ENCODE data around the gene ZBTB25. TPM values are rescaled to one million over a fixed set of nuclear protein-coding genes. Genes with fewer than 3 reads are reported as not detected.

The ZBTB25 gene, protein sequence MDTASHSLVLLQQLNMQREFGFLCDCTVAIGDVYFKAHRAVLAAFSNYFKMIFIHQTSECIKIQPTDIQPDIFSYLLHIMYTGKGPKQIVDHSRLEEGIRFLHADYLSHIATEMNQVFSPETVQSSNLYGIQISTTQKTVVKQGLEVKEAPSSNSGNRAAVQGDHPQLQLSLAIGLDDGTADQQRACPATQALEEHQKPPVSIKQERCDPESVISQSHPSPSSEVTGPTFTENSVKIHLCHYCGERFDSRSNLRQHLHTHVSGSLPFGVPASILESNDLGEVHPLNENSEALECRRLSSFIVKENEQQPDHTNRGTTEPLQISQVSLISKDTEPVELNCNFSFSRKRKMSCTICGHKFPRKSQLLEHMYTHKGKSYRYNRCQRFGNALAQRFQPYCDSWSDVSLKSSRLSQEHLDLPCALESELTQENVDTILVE
- total RNA-seq (10 to 100 TPM; 20.6 to 21.3 TPM), polyA plus RNA-seq (ENCODE audit: insufficient read depth, low read depth, low replicate concordance) (13.3 TPM)
- long read RNA-seq, donor 1, full-length matches to known transcripts = 1 of 13 reads
- long read RNA-seq, donor 1, partial matches to known transcripts = 12 of 13 reads
- long read RNA-seq, donor 1, other reads (novel, unspliced or antisense) = 0 of 13 reads
- long read RNA-seq, donor 2, full-length matches to known transcripts = 1 of 1 reads
- long read RNA-seq, donor 2, partial matches to known transcripts = 0 of 1 reads
- long read RNA-seq, donor 2, other reads (novel, unspliced or antisense) = 0 of 1 reads

DNA sequence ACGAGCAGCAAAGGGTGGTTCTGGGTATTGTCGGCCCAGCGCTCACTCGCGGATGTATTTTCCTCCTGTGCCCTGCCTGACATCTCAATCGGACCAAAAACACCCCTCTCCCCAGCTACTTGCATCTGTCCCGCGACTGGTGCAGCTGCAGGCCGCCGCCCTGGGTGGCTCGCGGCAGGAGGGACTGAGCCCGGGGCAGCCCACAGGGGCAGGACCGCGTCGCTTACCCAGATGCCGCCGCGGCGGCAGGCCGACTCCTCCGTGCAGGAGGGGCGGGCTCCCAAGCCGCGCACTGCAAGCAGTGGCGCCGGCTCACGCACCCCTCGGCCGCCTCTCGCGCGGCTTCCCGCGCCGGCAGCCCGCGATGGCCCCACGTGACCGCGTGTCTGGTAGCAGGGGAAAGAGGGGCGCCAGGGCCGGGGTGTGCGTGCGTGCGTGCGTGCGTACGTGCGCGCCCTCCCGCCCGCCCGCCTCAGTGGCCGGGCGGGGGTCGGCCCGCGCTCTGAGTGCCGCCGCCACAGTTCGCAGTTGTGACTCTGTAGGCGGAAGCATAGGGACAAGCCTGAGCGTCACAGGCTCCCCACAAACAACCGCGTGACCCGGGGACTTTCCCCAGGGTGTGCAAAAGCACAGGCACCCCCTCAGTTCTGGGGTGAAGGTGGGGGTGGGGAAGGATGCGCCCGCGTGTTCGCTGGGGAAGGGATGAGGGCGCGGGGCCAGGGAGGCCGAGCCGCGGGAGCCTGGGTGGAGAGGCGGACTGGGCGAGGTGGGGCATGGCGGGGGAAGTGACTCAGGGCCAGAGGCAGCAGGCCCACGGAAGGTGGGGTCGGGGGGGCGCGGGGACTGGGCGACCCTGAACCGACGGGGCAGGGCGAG lies at the start of gene ZBTB25:
TSS of gene ZBTB25 (minus strand) at position 405 of the 876 bp plus-strand sequence. CDS start 13,305 bp downstream, outside the sequence.
- no peaks in the 10 kb centered on the region for H3K9me3 ChIP-seq
- H3K4me3 ChIP-seq = peak within 1 kb of the TSS; percentile 73 to 93
- no peak for TF ChIP-seq POLR2A (IDR thresholded peaks at IDR 0.05)
- TF ChIP-seq, protein P1, sequence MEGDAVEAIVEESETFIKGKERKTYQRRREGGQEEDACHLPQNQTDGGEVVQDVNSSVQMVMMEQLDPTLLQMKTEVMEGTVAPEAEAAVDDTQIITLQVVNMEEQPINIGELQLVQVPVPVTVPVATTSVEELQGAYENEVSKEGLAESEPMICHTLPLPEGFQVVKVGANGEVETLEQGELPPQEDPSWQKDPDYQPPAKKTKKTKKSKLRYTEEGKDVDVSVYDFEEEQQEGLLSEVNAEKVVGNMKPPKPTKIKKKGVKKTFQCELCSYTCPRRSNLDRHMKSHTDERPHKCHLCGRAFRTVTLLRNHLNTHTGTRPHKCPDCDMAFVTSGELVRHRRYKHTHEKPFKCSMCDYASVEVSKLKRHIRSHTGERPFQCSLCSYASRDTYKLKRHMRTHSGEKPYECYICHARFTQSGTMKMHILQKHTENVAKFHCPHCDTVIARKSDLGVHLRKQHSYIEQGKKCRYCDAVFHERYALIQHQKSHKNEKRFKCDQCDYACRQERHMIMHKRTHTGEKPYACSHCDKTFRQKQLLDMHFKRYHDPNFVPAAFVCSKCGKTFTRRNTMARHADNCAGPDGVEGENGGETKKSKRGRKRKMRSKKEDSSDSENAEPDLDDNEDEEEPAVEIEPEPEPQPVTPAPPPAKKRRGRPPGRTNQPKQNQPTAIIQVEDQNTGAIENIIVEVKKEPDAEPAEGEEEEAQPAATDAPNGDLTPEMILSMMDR (IDR thresholded peaks at IDR 0.05) = no peak
- WGBS, 2 donors = 0% methylated on average over 14 to 55 of the region's 87 CpGs
- peak; percentile 95 for DNase-seq
- no peaks in the 10 kb centered on the region for H3K27me3 ChIP-seq
- H3K36me3 ChIP-seq (ENCODE audit: low read depth, missing control alignments) = no peaks in the 10 kb centered on the region
- H3K27ac ChIP-seq = peak within 1 kb of the TSS; percentile 99 to 100
- H3K4me1 ChIP-seq = peaks cover 39% of the 10 kb centered on the region
- intact Hi-C loops (cut with DNase I; ENCODE audit: low total_unique reads) = no loop called here

DNA sequence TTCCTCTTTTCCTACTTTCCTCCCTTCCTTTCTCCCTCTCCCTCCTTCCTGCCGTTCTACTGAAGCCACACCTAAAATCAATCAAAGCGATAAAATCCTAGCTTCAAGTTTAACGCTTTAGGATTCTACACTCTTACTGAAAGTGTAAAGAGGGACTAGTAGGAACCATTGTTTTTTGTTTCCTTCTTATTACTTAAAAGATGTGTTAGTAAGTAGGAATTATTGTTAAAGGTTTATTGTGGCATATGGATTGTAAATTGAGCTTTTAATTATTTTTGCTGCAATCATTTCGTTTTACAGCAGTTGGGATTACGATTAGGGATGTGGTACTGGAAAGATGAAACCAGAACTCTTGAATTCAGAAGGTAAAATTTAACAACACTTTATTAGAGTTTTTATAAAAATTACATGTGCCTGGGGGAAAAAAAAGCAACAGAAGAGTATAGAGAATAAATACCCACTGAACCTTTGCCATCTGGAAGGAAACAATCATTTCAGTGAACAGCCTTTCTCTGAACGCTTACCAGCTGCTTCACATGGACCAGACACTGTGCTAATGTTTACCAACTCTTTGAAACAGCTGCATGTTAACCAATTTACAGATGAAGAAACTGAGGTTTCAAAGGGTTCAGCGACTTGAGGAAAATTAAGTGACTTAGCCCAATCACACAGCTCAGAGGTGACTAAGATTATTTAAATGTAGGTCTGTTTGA lies 47.1 kb upstream of the ZBTB25 start:
- Histone ChIP-seq H3K27ac (no peak overlapping the region), H3K36me3 (ENCODE audit: low read depth, missing control alignments) (no peaks in the 10 kb centered on the region), H3K27me3 (no peaks in the 10 kb centered on the region), H3K4me3 (peak overlapping the region in 1 of 2 donors; percentile 59), H3K4me1 (no peaks in the 10 kb centered on the region), H3K9me3 (no peaks in the 10 kb centered on the region)
- TF ChIP-seq POLR2A (IDR thresholded peaks at IDR 0.05) = no peak
- TF ChIP-seq, protein P1 (IDR thresholded peaks at IDR 0.05) = no peak
- WGBS, 2 donors = 48 to 58% methylated on average over 7 of the region's 7 CpGs
- intact Hi-C loops (cut with DNase I; ENCODE audit: low total_unique reads) = no loop called here
- DNase-seq = no peak

DNA sequence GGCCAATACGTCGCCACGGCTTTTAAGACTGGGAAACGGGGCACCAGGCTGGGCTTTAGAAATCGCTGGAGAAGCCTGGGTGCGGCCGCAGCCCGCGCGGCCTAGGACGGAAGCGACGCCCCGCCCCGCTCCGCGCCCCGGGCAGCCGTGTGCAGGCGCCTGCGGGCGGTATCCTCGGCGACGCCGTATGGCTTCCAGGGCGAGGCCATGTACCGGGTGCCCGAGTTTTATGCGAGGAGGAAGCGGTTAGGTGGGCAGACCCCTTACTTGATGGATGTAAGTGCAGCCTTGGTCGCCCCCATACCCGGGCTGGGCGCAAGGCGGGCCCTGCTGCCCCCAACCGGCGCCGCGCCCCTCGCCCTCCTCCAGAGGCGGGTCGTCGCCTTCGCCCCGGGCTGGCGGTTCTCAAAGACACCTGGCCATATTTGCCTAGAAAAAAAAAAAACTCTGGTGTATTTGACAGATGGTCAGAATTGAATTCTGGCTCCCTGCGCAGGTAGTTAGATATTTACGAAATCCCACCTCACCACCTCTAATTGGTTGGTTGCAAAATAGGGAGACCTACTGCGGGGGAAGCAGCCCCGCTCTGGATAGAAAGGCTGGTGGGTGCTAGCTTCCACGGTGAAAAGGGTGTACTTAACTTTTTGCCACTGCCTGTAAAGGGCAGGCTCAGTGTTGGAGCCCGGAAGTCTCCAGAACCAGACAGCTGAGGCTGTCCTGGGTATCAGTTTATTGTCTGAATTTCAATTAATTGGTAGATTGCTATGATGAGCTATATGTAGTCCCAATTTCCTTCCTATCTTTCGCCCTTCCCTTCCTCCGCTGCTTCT lies 46.4 kb upstream of the ZBTB25 start, which contains the start of gene PPP1R36:
TSS of gene PPP1R36 (plus strand) at position 171 of the 830 bp plus-strand sequence. CDS start at position 208, 37 bp downstream.
- H3K36me3 ChIP-seq (ENCODE audit: low read depth, missing control alignments) = no peaks in the 10 kb centered on the region
- WGBS, 2 donors = 17 to 20% methylated on average over 37 to 43 of the region's 54 CpGs
- DNase-seq = peak; percentile 28
- intact Hi-C loops (cut with DNase I; ENCODE audit: low total_unique reads) = loop anchor here (10.0 kb wide), 1 partner anchor 85 kb away; no protein-coding TSS in a partner anchor
- H3K27me3 ChIP-seq = no peaks in the 10 kb centered on the region
- peak within 1 kb of the TSS; percentile 46 to 59 for H3K4me3 ChIP-seq
- H3K4me1 ChIP-seq = no peaks in the 10 kb centered on the region
- no peaks in the 10 kb centered on the region for H3K9me3 ChIP-seq
- TF ChIP-seq, protein P1 (IDR thresholded peaks at IDR 0.05) = no peak
- TF ChIP-seq POLR2A (IDR thresholded peaks at IDR 0.05) = no peak
- H3K27ac ChIP-seq = no peak within 1 kb of the TSS
